Spleen (tissue), 11 donors: ENCODE results near the gene PTK7. TPM values are rescaled to one million over a fixed set of nuclear protein-coding genes. Genes with fewer than 3 reads are reported as not detected.

Source experiments
- DNase-seq: peaks from one replicate; pipeline ENCODE4 v3.0.0-alpha.2; 2020
- H3K27ac ChIP-seq, 8 donors: fragments of 200-600 bp; sonication (generic) in 7 of 8; 1 replicate in 4 of 8; 2 replicates in 4 of 8; pipeline versions ENCODE4 v1.5.0 to v1.8.0; 2016 to 2021; ENCODE audit warnings: inconsistent platforms in 4 of 8, mild to moderate bottlenecking in 4 of 8, moderate library complexity in 1 of 8
- H3K27me3 ChIP-seq, 7 donors: fragments of 200-600 bp; sonication (generic) in 6 of 7; replicated peaks in 1 of 7; 1 replicate in 4 of 7; 2 replicates in 3 of 7; pipeline versions ENCODE4 v1.5.0 to v1.8.0; 2016 to 2021; ENCODE audit warnings: inconsistent platforms in 3 of 7, mild to moderate bottlenecking in 1 of 7
- H3K36me3 ChIP-seq, 6 donors: fragments of 200-600 bp; sonication (generic) in 5 of 6; 1 replicate in 4 of 6; 2 replicates in 2 of 6; pipeline versions ENCODE4 v1.5.0 to v1.8.0; 2016 to 2021; ENCODE audit warnings: inconsistent platforms in 2 of 6
- H3K4me1 ChIP-seq, 6 donors: fragments of 200-600 bp; sonication (generic) in 5 of 6; 1 replicate in 3 of 6; 2 replicates in 3 of 6; pipeline versions ENCODE4 v1.5.0 to v1.8.0; 2016 to 2021; ENCODE audit warnings: inconsistent platforms in 3 of 6
- H3K4me3 ChIP-seq, 8 donors: fragments of 200-600 bp; sonication (generic) in 7 of 8; 1 replicate in 4 of 8; 2 replicates in 4 of 8; pipeline versions ENCODE4 v1.5.0 to v1.8.0; 2016 to 2021; ENCODE audit warnings: inconsistent platforms in 4 of 8, mild to moderate bottlenecking in 4 of 8, moderate library complexity in 2 of 8
- H3K9me3 ChIP-seq, 8 donors: fragments of 200-600 bp; sonication (generic) in 7 of 8; 1 replicate in 4 of 8; 2 replicates in 4 of 8; pipeline versions ENCODE4 v1.5.0 to v1.8.0; 2016 to 2021; ENCODE audit warnings: inconsistent platforms in 4 of 8
- CTCF ChIP-seq, 11 experiments: fragments of 200-600 bp in 7 of 11; fragments of 450-650 bp in 4 of 11; sonication (generic) in 4 of 11; IDR thresholded peaks in 8 of 11; conservative IDR thresholded peaks in 3 of 11; 1 replicate in 7 of 11; 2 replicates in 4 of 11; pipeline versions ENCODE4 v1.4.0 to v1.8.0; 2016 to 2021; ENCODE audit warnings: antibody characterized with exemption in 11 of 11, inconsistent platforms in 4 of 11, mild to moderate bottlenecking in 1 of 11
- POLR2A ChIP-seq, 3 donors: fragments of 450-650 bp; IDR thresholded peaks; one replicate each; pipeline ENCODE4 v1.5.1; 2017; ENCODE audit warnings: antibody characterized with exemption in 3 of 3, mild to moderate bottlenecking in 1 of 3
- POLR2AphosphoS5 ChIP-seq, 3 donors: sonication (generic); formaldehyde crosslinking; IDR thresholded peaks; one replicate each; pipeline ENCODE4 v1.5.1; 2017; ENCODE audit warnings: antibody characterized with exemption in 3 of 3
- WGBS, 5 donors: extraction: QIAGEN DNeasy Blood & Tissue Kit in 3 of 5; methylation state at CpG; one replicate each; pipeline versions ENCODE4 v1.1.5 to v1.1.7; 2013 to 2018; 5-methylcytosine and 5-hydroxymethylcytosine counted together
- intact Hi-C: fragments of 100-400 bp; cut with DNase I; formaldehyde crosslinking; loops from one replicate; pipeline ENCODE4 v1.15.0; 2023; ENCODE audit warnings: low total_unique reads
- polyA plus RNA-seq, 3 donors: library from polyadenylated mRNA; stranded (reverse); fragments of 200-250 nt; gene quantifications; one replicate each; pipeline ENCODE4 v1.2.1, GENCODE V29; 2013
- total RNA-seq, 7 donors: library from RNA; depleted of rRNA in 3 of 7; stranded (reverse); fragments of >200 nt in 3 of 7; fragmentation: NEBNext Ultra II Directional in 4 of 7; extraction: Animal tissue kit (Norgen Biotek cat#: 25700) in 4 of 7; gene quantifications; one replicate each; pipeline versions ENCODE4 v1.1.0 to v1.2.1, GENCODE V29; 2016 to 2021
- donor health status: healthy with polysubstance abuse.
- donor health status: DM: no; HTN: no; CAD: no; lungs with moderate emphysema.
- donor health status: DM: no; HTN: no; CAD: no.
- donor health status: Bipolar disorder and iron deficiency.
- donor health status: healthy.
- donor health status: DM: no; HTN: no; CAD: no.
- donor health status: DM: yes; HTN: yes; CAD: no.

The PTK7 gene
- total and polyA plus RNA-seq, 10 donors = 6.0 to 66.4 (median 25.9) TPM

DNA sequence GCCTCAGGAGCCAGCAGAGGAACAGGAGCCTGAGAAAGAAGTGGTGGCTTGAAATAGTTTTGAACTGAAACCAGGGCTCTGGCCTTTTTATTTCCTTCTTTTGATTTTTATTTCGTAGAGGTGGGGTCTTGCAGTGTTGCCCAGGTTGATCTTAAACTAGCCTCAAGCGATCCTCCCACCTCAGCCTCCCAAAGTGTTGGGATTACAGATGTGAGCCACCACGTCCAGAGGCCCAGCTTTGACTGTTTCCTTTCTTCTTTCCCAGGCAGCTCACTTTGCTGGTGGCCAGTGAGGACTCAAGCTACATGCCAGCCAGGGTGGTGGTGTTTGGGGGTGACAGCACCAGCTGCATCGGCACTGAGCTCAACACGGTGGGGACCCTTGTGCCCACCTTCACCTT, 126.3 kb downstream of the PTK7 start:
- no peak for TF ChIP-seq POLR2A (IDR thresholded peaks at IDR 0.05)
- no peak for TF ChIP-seq CTCF (IDR thresholded peaks at IDR 0.05 in 8 of 11, conservative IDR thresholded peaks at IDR 0.05 in 3 of 11)
- intact Hi-C loops = no loop called here
- Histone ChIP-seq H3K4me3 (no peak overlapping the region), H3K36me3 (peaks cover 0 to 99% (median 63%) of the 10 kb centered on the region in 6 donors), H3K27me3 (no peaks in the 10 kb centered on the region), H3K9me3 (no peaks in the 10 kb centered on the region), H3K27ac (no peak overlapping the region), H3K4me1 (no peaks in the 10 kb centered on the region)
- 82 to 93% (median 89%) methylated on average over 5 of the region's 5 CpGs for WGBS, 5 donors
- no peak for DNase-seq

GRCh38 chr6:43203029-43203717, 127.1 kb downstream of the PTK7 start:
- WGBS, 5 donors = 95 to 98% (median 96%) methylated on average over 13 to 17 of the region's 17 CpGs
- peak; percentile 50 for DNase-seq

GRCh38 chr6:43203718-43204095, 127.6 kb downstream of the PTK7 start:
- intact Hi-C loops = no loop called here
- peak; percentile 45 for DNase-seq
- no peak overlapping the region for H3K4me3 ChIP-seq
- H3K27ac ChIP-seq = no peak overlapping the region
- H3K4me1 ChIP-seq = no peaks in the 10 kb centered on the region
- no peaks in the 10 kb centered on the region for H3K9me3 ChIP-seq
- WGBS, 5 donors = 92 to 96% (median 94%) methylated on average over 8 of the region's 8 CpGs
- TF ChIP-seq CTCF (IDR thresholded peaks at IDR 0.05 in 8 of 11, conservative IDR thresholded peaks at IDR 0.05 in 3 of 11) = no peak
- no peak for TF ChIP-seq POLR2AphosphoS5 (IDR thresholded peaks at IDR 0.05)
- no peak for TF ChIP-seq POLR2A (IDR thresholded peaks at IDR 0.05)
- no peaks in the 10 kb centered on the region for H3K27me3 ChIP-seq
- peaks cover 0 to 92% (median 51%) of the 10 kb centered on the region in 6 donors for H3K36me3 ChIP-seq

More at GRCh38 chr6:43203029-43203717, 127.1 kb downstream of the PTK7 start:
- H3K27me3 ChIP-seq = no peaks in the 10 kb centered on the region
- peaks cover 0 to 92% (median 56%) of the 10 kb centered on the region in 6 donors for H3K36me3 ChIP-seq
- intact Hi-C loops = no loop called here
- H3K4me3 ChIP-seq = no peak overlapping the region
- no peaks in the 10 kb centered on the region for H3K4me1 ChIP-seq
- H3K27ac ChIP-seq = no peak overlapping the region
- TF ChIP-seq POLR2A (IDR thresholded peaks at IDR 0.05) (no peak), POLR2AphosphoS5 (IDR thresholded peaks at IDR 0.05) (peak in 1 of 3 donors; percentile 30), CTCF (IDR thresholded peaks at IDR 0.05 in 8 of 11, conservative IDR thresholded peaks at IDR 0.05 in 3 of 11) (no peak)
- H3K9me3 ChIP-seq = no peaks in the 10 kb centered on the region

DNA sequence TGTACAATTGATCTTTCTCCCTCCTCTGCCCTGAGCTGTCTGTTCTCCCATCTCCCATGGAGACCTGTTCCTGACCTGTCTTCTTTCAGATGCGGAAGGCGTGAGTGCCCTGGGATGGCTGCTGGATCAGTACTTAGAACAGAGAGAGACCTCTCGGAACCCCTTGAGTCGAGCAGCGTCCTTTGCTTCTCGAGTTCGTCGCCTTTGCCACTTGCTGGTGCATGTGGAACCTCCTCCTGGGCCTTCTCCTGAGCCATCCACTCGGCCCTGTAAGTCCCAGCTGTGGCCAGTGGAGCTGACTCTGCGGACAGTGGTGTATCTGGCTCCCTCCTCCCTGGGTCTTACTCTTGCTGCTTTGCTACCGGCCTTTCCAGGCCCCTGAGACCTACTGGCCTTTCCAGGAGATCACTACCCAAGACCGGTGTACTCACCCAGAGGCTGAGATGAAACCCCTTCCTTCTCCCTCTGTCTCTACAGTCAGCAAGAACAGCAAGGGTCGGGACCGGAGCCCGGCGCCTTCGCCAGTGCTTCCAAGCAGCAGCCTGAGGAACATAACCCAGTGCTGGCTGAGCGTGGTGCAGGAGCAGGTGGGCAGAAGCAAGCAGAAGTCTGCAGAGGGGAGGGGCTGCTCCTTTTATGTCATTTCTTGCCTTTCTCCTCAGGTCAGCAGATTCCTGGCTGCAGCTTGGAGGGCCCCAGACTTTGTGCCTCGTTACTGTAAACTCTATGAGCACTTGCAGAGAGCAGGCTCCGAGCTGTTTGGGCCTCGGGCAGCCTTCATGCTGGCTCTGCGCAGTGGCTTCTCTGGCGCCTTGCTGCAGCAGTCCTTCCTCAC, 128.4 kb downstream of the PTK7 start:
- peak; percentile 59 for DNase-seq
- H3K27ac ChIP-seq = no peak overlapping the region
- intact Hi-C loops = no loop called here
- no peak overlapping the region for H3K4me3 ChIP-seq
- TF ChIP-seq POLR2AphosphoS5 (IDR thresholded peaks at IDR 0.05) (no peak), POLR2A (IDR thresholded peaks at IDR 0.05) (no peak), CTCF (IDR thresholded peaks at IDR 0.05 in 8 of 11, conservative IDR thresholded peaks at IDR 0.05 in 3 of 11) (no peak)
- H3K36me3 ChIP-seq = peaks cover 0 to 91% (median 45%) of the 10 kb centered on the region in 6 donors
- no peaks in the 10 kb centered on the region for H3K4me1 ChIP-seq
- H3K9me3 ChIP-seq = no peaks in the 10 kb centered on the region
- no peaks in the 10 kb centered on the region for H3K27me3 ChIP-seq
- WGBS, 5 donors = 94 to 96% (median 96%) methylated on average over 17 to 23 of the region's 23 CpGs
